Measurements from ENCODE around the gene EFTUD2. TPM values are rescaled to one million over a fixed set of nuclear protein-coding genes. Genes with fewer than 3 reads are reported as not detected.
A peak's percentile ranks its signal among the peaks of the same experiment; 100 is the strongest.

EFTUD2 gene
- total and polyA plus RNA-seq, 2 of the 4 experiments (the other 2 are of a cell fraction), result 72.5 to 126 TPM

- intact Hi-C loops (cut with micrococcal nuclease), result no loop called here
- ChIA-PET CTCF (no interaction called here), POLR2A (ENCODE audit: unreplicated experiment) (no interaction called here)
- dilution Hi-C loops (cut with HindIII; ENCODE audit: low sequenced_read_pairs, unreplicated experiment), result no loop called here
- H4K8ac ChIP-seq (ENCODE audit: low read depth in 2 of 2, low read length in 2 of 2), result no peak overlapping the region
- peaks cover 7% of the 10 kb centered on the region for H3K9me1 ChIP-seq (ENCODE audit: insufficient read depth, low read length)
- no peak overlapping the region for H4K5ac ChIP-seq (ENCODE audit: low read depth, low read length)
- H3K9me3 ChIP-seq (ENCODE audit: control insufficient read depth, insufficient read depth, low read length), result no peaks in the 10 kb centered on the region
- H3K9ac ChIP-seq (ENCODE audit: low read depth, low read length), result no peak overlapping the region
- no peak overlapping the region for H3K23ac ChIP-seq (ENCODE audit: low read depth, low read length)
- BruUV-seq (replicated peaks), result no TSS peak
- no peaks in the 10 kb centered on the region for H3K27me3 ChIP-seq (ENCODE audit: control insufficient read depth, insufficient read depth, low read length)
- 86% methylated on average over 1 of the region's 6 CpGs; no CpG with 5 or more reads in 1 of the 2 experiments for WGBS, 2 experiments (ENCODE audit: extremely low coverage in 2 of 2, insufficient read length in 1 of 2)
- H3K36me3 ChIP-seq (ENCODE audit: control insufficient read depth, insufficient read depth, low read length), result peaks cover 28% of the 10 kb centered on the region
- no peak overlapping the region for H3K4ac ChIP-seq (ENCODE audit: low read depth, low read length)
- H2BK15ac ChIP-seq (ENCODE audit: low read depth, low read length), result no peak overlapping the region
- in situ Hi-C loops (cut with MboI; ENCODE audit: low sequenced_read_pairs), result no loop called here
- TF ChIP-seq NFE2L2 (IDR thresholded peaks at IDR 0.05; ENCODE audit: low read depth, low read length) (no peak), RCOR1 (IDR thresholded peaks at IDR 0.05; ENCODE audit: insufficient replicate concordance, low read length) (no peak), POLR2A (IDR thresholded peaks at IDR 0.05; ENCODE audit: low read depth, low read length) (no peak), MAZ (IDR thresholded peaks at IDR 0.05; ENCODE audit: borderline replicate concordance, low read depth, low read length) (no peak), MXI1 (IDR thresholded peaks at IDR 0.05; ENCODE audit: borderline replicate concordance, low read depth, low read length) (no peak), FOS (IDR thresholded peaks at IDR 0.05; ENCODE audit: low read depth, low read length) (no peak)
- H2AFZ ChIP-seq (replicated peaks; ENCODE audit: low read length, poor library complexity), result no peak overlapping the region
- peak overlapping the region; percentile 20 for H2AK9ac ChIP-seq (replicated peaks; ENCODE audit: low read depth, low read length, poor library complexity)
- peaks cover 8% of the 10 kb centered on the region for H3K4me1 ChIP-seq (ENCODE audit: control insufficient read depth, insufficient read depth, low read length)
- H4K20me1 ChIP-seq (ENCODE audit: insufficient read depth, low read length), result no peaks in the 10 kb centered on the region
- H3K4me2 ChIP-seq (ENCODE audit: low read depth, low read length), result no peak overlapping the region
- H4K91ac ChIP-seq (ENCODE audit: insufficient read depth, low read depth, low read length), result no peak overlapping the region
- DNase-seq (no peak), ATAC-seq (ENCODE audit: low read depth) (no peak)
- no peak overlapping the region for H2AK5ac ChIP-seq (ENCODE audit: low read depth, low read length)
- H3K18ac ChIP-seq (ENCODE audit: low read depth, low read length), result no peak overlapping the region
- no peak overlapping the region for H3K27ac ChIP-seq (ENCODE audit: insufficient read depth, low read length)
- H2BK120ac ChIP-seq (ENCODE audit: low read depth, low read length), result no peak overlapping the region
- H3K4me3 ChIP-seq (ENCODE audit: insufficient read depth, low read depth, low read length), result no peak overlapping the region
- H3K56ac ChIP-seq (ENCODE audit: extremely low read depth, insufficient read depth, low read length), result no peak overlapping the region
- no peak overlapping the region for H2BK20ac ChIP-seq (ENCODE audit: low read depth, low read length)
- no peaks in the 10 kb centered on the region for H3K79me1 ChIP-seq (ENCODE audit: low read depth in 1 of 2, low read length in 2 of 2)
- H3K14ac ChIP-seq (replicated peaks; ENCODE audit: low read depth, low read length), result no peak overlapping the region
- no peak overlapping the region for H2BK5ac ChIP-seq (ENCODE audit: low read depth, low read length, poor library complexity, severe bottlenecking)
Measured at GRCh38 chr17:44848257-44848795, 50.9 kb downstream of the EFTUD2 start.

Measured in IMR-90 (cell line).